RCC 7860 (cell line): ENCODE data around the gene PLCB2.
A peak's percentile ranks its signal among the peaks of the same experiment; 100 is the strongest.

Source experiments
- DNase-seq: peaks from one replicate; pipeline ENCODE4 v3.0.0-alpha.2; 2015; ENCODE audit warnings: low spot score
- FAIRE-seq: peaks from 2 replicates; lab custom pipeline; 2012; peaks lifted over from hg19 to GRCh38; lab: Jason Lieb, UNC

PLCB2 gene

DNA sequence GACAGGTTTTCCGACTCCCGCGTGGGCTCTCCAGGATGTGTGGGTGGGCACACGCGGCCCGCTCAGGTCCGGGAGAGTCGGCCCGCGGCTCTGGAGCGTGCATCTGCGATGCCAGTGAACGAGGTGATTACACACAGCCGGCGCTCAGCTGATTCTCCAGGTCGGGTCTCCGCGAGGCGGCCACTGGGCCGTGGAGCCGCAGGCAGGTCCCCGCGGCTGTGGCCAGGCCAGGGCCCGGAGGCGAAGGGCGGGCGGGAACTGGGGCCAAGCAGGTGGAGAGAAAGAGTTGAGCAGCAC is 55.6 kb downstream of the PLCB2 start:
- FAIRE-seq: no peak
- no peak for DNase-seq

DNA sequence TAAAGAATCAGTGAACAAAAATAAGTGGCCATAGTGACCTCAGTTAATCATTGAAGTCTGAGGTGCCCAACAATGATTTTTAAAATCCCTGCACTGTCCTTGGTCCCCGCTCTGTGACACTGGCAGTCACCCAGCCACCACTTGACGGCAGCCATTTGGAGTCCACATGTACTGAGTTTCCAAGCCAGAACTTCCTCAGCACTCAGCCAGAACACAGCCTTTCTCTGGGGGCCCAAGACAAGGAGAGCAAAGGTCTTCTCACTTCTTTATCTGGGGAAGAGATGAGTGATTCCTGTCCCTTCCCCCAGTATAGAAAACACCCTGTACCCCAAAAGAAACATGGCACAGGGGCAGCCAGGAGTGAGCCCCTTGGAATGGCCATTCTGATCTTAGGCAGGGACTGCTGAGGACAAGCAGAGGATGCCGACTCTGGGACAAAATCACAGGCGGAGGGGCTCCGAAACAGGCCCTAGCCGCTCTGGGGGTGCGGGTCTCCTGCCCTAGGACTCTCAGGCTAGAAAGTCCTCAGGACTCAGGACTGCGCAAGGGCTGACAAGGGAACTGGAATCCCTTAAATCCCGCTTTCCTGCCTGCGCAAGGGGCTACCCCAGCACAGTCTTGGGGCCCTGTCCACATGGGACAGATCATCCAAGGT is 56.1 kb downstream of the PLCB2 start:
- DNase-seq: no peak
- no peak for FAIRE-seq

DNA sequence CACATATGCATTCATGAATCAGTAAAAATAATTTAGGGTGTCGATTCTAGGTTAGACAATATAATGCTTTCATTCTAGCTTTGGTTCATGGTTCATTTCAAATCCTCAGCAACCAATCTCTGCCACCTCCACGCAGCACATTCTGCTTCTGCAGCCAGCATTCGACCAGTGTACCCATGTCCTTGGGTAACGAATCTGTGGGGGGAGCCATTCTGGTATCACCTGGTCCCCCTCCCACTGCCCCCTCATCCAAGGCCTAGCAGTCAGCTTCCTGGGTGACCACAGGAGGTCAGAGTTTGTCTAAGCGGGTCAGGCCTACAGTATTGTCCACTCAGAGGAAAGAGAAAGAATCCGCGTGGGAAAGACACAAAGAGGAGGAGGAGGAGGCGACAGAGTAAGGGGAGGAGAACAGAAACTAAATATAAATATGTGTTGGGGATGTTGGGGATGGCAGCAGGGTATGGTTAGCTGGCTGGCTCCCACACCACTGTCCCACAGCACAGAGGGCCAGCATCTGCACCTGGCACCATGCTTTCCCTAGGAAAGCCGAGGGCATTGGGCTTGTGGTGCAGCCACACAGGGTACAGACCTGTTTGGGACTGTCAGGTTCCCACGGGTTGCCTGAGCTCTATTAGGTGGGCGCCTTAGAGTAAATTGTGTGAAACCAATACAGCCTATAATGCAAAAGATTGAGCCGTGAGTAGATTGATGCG is 56.8 kb downstream of the PLCB2 start:
- DNase-seq (no peak), FAIRE-seq (no peak)

- no peak for FAIRE-seq
- no peak for DNase-seq
Observed at GRCh38 chr15:40250304-40250656, 57.5 kb downstream of the PLCB2 start.

- FAIRE-seq: no peak
- peak; percentile 13 for DNase-seq
Observed at GRCh38 chr15:40249477-40250303, 58.0 kb downstream of the PLCB2 start.

GRCh38 chr15:40248006-40248783 is 59.5 kb downstream of the PLCB2 start:
- no peak for DNase-seq
- no peak for FAIRE-seq

- DNase-seq (no peak), FAIRE-seq (no peak)
Observed at GRCh38 chr15:40247406-40247971, 60.2 kb downstream of the PLCB2 start.

DNA sequence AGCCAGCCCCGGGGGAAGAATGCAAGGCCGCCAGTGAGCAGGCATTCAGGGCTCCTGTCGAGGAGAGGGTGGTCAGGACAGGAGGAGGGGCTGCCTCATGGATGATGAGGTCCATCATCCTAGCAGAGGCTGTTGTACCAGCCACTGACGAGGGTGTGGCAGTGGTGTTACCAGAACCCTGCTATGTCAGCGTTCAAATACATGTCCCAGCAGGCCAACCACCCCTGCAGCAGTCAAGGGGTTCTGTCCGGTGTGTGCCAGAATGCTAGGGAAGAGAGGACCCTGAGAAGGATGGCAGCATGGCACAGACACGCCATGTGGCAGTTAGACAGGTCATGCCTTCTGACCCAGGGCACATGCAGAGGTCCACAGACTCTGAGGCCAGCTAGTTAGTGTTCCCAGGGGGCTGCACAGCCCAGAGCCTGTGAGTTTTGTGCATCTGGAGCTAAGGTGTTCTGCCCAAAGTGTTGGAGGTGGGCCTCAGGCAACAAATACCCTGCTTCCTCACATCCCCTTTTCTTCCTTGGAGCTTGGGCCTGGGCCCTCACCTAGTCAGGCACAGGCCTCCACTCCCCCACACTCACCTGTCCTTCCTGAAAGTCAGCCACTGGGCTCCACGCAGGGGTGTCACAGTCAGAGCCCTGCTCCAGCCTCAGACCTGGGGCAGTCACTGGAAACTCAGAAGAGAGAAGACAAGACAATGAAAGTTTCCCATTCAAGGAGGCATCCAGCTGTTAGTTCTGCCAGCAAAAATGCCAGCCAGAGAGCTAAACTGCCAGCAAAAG is 61.0 kb downstream of the PLCB2 start:
- FAIRE-seq (no peak), DNase-seq (no peak)

DNA sequence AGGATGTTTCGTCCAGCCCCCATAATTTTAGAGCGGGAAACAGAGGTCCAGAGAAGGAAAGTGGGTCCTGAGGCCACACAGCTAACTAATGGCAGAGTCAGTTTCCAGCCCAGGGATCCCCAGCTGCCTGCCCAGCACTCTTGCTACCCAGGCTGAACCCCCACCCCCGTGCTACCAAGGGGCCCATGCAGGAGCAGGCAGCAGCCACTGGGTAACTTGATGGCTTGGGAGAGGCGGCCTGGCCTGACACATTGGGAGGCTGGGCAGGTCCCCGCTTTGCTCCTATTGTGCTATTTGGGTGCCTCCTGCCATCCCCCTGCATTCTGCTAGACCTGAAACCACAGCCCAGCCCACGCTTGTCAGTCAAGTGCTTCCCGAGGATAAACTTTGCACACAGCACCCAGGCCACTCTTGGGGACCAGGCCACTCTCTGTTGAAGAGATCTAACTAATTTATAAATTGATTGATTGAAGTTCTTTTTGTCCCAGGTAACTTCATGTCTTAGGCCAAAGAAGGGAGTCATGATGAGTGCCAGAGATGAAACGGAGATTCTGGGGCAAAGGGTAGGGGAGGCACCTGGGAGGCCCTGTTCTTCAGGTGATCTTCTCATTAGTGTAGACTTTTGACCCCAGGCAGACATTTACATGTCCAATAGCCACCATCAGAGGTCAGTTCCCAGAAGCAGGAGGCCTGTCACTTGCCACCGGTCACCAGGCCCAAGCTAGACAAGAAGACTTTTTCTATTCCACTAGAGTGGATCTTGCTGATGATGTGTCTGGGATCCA is 61.9 kb downstream of the PLCB2 start:
- DNase-seq: no peak
- no peak for FAIRE-seq

DNA sequence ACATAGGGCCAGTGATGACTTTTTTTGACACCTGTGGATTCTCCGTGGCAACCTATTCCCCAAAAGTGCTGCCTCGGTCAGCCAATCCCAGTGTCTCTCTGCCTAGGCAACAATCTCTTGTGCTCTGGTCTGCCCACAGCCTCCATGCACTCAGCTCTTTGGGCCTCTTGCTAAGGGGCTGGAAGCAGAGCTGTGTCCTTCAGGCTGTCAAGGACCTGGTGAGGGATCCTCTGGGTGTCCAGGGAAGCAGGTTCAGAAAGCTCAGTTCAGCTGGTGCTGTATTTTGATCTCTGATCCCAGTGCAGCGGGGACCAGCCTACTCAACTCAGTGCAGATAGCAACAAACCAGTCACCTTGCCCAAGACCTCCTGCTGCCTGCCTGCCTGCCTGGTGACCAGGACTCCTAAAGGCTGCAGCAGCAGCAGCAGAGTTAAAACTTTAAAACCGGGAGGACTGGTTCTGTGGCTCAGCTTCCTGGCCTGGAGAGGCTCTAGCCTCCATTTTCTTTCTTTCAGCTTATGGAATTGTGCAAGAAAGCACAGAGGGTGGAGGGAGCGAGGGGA is 62.7 kb downstream of the PLCB2 start:
- FAIRE-seq (no peak), DNase-seq (no peak)

DNA sequence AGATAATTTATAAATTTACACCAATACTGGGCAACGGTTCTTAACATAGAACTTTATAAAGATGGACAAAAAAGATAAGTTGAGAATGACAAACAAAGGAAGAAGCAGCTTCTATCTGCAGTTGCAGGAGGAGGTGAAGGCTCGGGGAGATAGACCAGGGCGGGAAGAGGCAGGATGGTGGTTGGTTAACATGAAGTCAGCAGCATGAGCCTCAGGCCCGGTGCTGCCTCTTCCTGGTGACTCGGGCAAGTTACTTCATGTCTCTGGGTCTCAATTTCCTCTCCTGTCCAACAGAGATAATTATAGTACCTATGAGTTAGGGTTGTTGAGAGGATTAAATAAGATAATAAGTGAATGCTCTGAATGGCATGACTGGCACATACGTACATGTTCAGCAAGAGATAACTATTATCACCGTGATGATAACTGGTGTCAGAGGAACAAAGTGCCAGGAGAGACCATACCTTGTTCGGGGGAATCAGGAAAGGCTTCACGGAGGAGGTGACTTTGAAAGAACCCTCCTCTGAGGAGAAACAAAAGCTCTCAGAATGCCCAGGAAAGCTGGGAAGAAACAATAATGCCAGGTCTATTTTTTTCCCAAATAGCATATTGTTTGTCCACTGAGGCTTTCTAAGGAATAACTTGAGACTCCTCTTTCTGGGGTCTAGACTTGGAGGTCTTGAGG is 64.5 kb downstream of the PLCB2 start:
- FAIRE-seq (no peak), DNase-seq (no peak)

GRCh38 chr15:40242601-40243000 is 65.1 kb downstream of the PLCB2 start:
- FAIRE-seq (no peak), DNase-seq (no peak)

- no peak for FAIRE-seq
Observed at GRCh38 chr15:40242213-40242599, 65.5 kb downstream of the PLCB2 start.

GRCh38 chr15:40241269-40242212 is 66.2 kb downstream of the PLCB2 start:
- no peak for FAIRE-seq
- no peak for DNase-seq

More at GRCh38 chr15:40242213-40242599, 65.5 kb downstream of the PLCB2 start:
- DNase-seq: no peak

DNA sequence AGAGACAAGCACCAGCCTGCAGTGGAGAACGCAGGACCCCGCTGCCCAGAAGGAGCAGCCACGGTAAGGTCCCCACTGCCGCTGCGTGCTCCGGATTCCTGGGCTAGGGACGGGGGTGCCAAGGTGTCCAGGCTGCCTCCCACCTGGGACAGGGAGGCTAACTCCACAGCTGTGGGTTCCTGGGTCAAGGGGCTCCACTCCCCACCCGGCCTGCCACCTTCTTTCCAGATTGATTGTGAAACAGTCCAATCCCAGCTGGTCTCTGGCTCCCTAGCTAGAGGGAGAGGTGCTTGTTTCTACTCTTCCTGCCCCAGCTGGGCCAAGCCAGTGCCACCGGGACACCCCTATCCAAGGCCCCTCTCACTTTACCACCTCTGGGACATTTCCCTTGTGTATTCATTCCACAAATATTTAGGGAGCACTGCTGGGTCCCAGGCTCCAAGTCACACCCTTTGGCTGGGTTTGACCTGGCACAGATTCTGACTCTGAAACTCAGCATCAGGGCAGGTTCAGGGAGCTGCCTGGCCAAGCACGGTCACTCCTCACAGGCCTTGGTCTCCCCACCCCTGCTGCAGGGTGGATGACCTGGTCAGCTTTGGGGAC is 67.0 kb downstream of the PLCB2 start:
- DNase-seq (no peak), FAIRE-seq (no peak)

- FAIRE-seq (no peak), DNase-seq (no peak)
Observed at GRCh38 chr15:40239693-40240618, 67.8 kb downstream of the PLCB2 start.
